GM23338 (cell line): ENCODE data around the gene ARPP21. TPM values are rescaled to one million over a fixed set of nuclear protein-coding genes. Genes with fewer than 3 reads are reported as not detected.

Source experiments
- ATAC-seq: fragments of 200-7000 bp; cut with Tn5 transposase; 3 replicates; pipeline ENCODE4 v1.9.1; 2020
- DNase-seq: peaks from one replicate; pipeline ENCODE4 v3.0.0-alpha.2; 2015; ENCODE audit warnings: low spot score
- H2AFZ ChIP-seq: fragments of 200-600 bp; sonication (generic); 2 replicates; pipeline ENCODE4 v1.8.0; 2016; ENCODE audit warnings: antibody characterized with exemption, mild to moderate bottlenecking, moderate library complexity
- H3F3A ChIP-seq: fragments of 200-600 bp; sonication (generic); replicated peaks from 2 replicates; pipeline ENCODE4 v1.8.0; 2017; ENCODE audit warnings: antibody characterized with exemption, mixed run types, low read depth
- H3K27ac ChIP-seq: fragments of 200-600 bp; sonication (generic); 2 replicates; pipeline ENCODE4 v1.6.1; 2016; ENCODE audit warnings: low read depth
- H3K27me3 ChIP-seq: fragments of 200-600 bp; sonication (generic); 2 replicates; pipeline ENCODE4 v1.8.0; 2016; ENCODE audit warnings: mild to moderate bottlenecking, mixed run types, moderate library complexity; ENCODE audit not compliant: insufficient read depth
- H3K36me3 ChIP-seq: fragments of 200-600 bp; sonication (generic); 2 replicates; pipeline ENCODE4 v1.8.0; 2016; ENCODE audit warnings: mild to moderate bottlenecking; ENCODE audit not compliant: insufficient read depth
- H3K4me1 ChIP-seq: fragments of 200-600 bp; sonication (generic); 2 replicates; pipeline ENCODE4 v1.8.0; 2016; ENCODE audit warnings: mild to moderate bottlenecking, moderate library complexity; ENCODE audit not compliant: insufficient read depth
- H3K4me2 ChIP-seq: fragments of 200-600 bp; sonication (generic); 2 replicates; pipeline ENCODE4 v1.7.1; 2017; ENCODE audit warnings: mixed run types
- H3K4me3 ChIP-seq: fragments of 200-600 bp; sonication (generic); 2 replicates; pipeline ENCODE4 v1.6.1; 2016; ENCODE audit warnings: mixed run types
- H3K79me2 ChIP-seq: fragments of 200-600 bp; sonication (generic); replicated peaks from 2 replicates; pipeline ENCODE4 v1.8.0; 2017; ENCODE audit warnings: mild to moderate bottlenecking; ENCODE audit not compliant: insufficient read depth
- H3K9me2 ChIP-seq: fragments of 200-600 bp; sonication (generic); 2 replicates; pipeline ENCODE4 v1.8.0; 2017; ENCODE audit not compliant: insufficient read depth
- H4K20me1 ChIP-seq: fragments of 200-600 bp; sonication (generic); replicated peaks from 2 replicates; pipeline ENCODE4 v1.8.0; 2017; ENCODE audit warnings: mild to moderate bottlenecking; ENCODE audit not compliant: insufficient read depth
- H3K27ac Mint-ChIP-seq: 2 replicates; pipeline ENCODE4 v1.8.0; 2020; ENCODE audit warnings: inconsistent platforms, mild to moderate bottlenecking, moderate library complexity, mixed read lengths
- H3K27me3 Mint-ChIP-seq: 3 replicates; pipeline ENCODE4 v1.8.0; 2022; ENCODE audit warnings: low read depth, mild to moderate bottlenecking, moderate library complexity, mixed read lengths, inconsistent platforms; ENCODE audit not compliant: insufficient read depth, poor library complexity
- H3K36me3 Mint-ChIP-seq: 3 replicates; pipeline ENCODE4 v1.8.0; 2021; ENCODE audit warnings: low read depth, mild to moderate bottlenecking, inconsistent platforms, moderate library complexity, mixed read lengths
- H3K4me1 Mint-ChIP-seq: 3 replicates; pipeline ENCODE4 v1.8.0; 2020; ENCODE audit warnings: mild to moderate bottlenecking, inconsistent platforms, mixed read lengths
- H3K4me3 Mint-ChIP-seq: 3 replicates; pipeline ENCODE4 v1.8.0; 2021; ENCODE audit warnings: moderate library complexity, mild to moderate bottlenecking, inconsistent platforms, mixed read lengths
- H3K9me3 Mint-ChIP-seq: 3 replicates; pipeline ENCODE4 v1.8.0; 2020; ENCODE audit warnings: moderate library complexity, mild to moderate bottlenecking, inconsistent platforms, mixed read lengths
- CREB1 ChIP-seq: fragments of 250-450 bp; sonication (Bioruptor Pico); IDR thresholded peaks from 2 replicates; pipeline ENCODE4 v1.5.0; 2020; ENCODE audit warnings: low read depth, mild to moderate bottlenecking, moderate library complexity
- EZH2 ChIP-seq: fragments of 200-600 bp; sonication (generic); IDR thresholded peaks from one replicate; pipeline ENCODE4 v1.8.0; 2017; ENCODE audit warnings: antibody characterized with exemption, mild to moderate bottlenecking, low read depth; ENCODE audit not compliant: unreplicated experiment
- EZH2phosphoT487 ChIP-seq: fragments of 200-600 bp; sonication (generic); IDR thresholded peaks from one replicate; pipeline ENCODE4 v1.8.1; 2018; ENCODE audit warnings: antibody characterized with exemption; ENCODE audit not compliant: unreplicated experiment
- JUNB ChIP-seq: IDR thresholded peaks from one replicate; pipeline ENCODE4 v1.6.1; 2016; ENCODE audit warnings: antibody characterized with exemption; ENCODE audit not compliant: unreplicated experiment
- NANOG ChIP-seq: IDR thresholded peaks from 2 replicates; pipeline ENCODE4 v1.6.1; 2016; ENCODE audit warnings: antibody characterized with exemption, borderline replicate concordance
- POLR2AphosphoS5 ChIP-seq: IDR thresholded peaks from 2 replicates; pipeline ENCODE4 v1.6.1; 2016; ENCODE audit warnings: antibody characterized with exemption, low read depth
- STAT1 ChIP-seq: IDR thresholded peaks from one replicate; pipeline ENCODE4 v1.6.1; 2016; ENCODE audit warnings: antibody characterized with exemption; ENCODE audit not compliant: unreplicated experiment
- ZNF114 ChIP-seq: fragments of 250-450 bp; sonication (Bioruptor Pico); IDR thresholded peaks from 2 replicates; pipeline ENCODE4 v1.5.0; 2020; ENCODE audit warnings: mild to moderate bottlenecking, moderate library complexity
- ZNF331 ChIP-seq: fragments of 250-450 bp; sonication (Bioruptor Pico); IDR thresholded peaks from 2 replicates; pipeline ENCODE4 v1.5.0; 2020; ENCODE audit warnings: low read depth, mild to moderate bottlenecking, moderate library complexity
- polyA plus RNA-seq: library from polyadenylated mRNA; unstranded; fragments of >200 nt; fragmentation: Nextera tagmentation; extraction: Ambion mirVana; gene quantifications from 2 replicates; pipeline ENCODE4 v1.2.1, GENCODE V29; 2016
- total RNA-seq: library from RNA; depleted of rRNA; stranded (reverse); fragments of >200 nt; shearing (Covaris generic); gene quantifications from 2 replicates; pipeline ENCODE4 v1.2.3, GENCODE V29; 2014
- TF ChIP-seq, protein P1 (sequence below): fragments of 250-450 bp; sonication (Bioruptor Pico); IDR thresholded peaks from 2 replicates; pipeline ENCODE4 v1.5.0; 2020; ENCODE audit warnings: mild to moderate bottlenecking, moderate library complexity
- TF ChIP-seq, protein P2 (sequence below): IDR thresholded peaks from 2 replicates; pipeline ENCODE4 v1.6.1; 2016; ENCODE audit warnings: antibody characterized with exemption
- TF ChIP-seq, protein P3 (sequence below), 2 experiments: fragments of 200-600 bp in 1 of 2; sonication (generic) in 1 of 2; conservative IDR thresholded peaks; 2 replicates each; pipeline versions ENCODE4 v1.5.1 to v1.6.1; 2016 to 2017; ENCODE audit warnings: antibody characterized with exemption in 2 of 2, low read depth in 2 of 2, mild to moderate bottlenecking in 2 of 2, moderate library complexity in 1 of 2

Gene ARPP21
- total and polyA plus RNA-seq, 2 experiments from 2014 or later, result not detected

DNA sequence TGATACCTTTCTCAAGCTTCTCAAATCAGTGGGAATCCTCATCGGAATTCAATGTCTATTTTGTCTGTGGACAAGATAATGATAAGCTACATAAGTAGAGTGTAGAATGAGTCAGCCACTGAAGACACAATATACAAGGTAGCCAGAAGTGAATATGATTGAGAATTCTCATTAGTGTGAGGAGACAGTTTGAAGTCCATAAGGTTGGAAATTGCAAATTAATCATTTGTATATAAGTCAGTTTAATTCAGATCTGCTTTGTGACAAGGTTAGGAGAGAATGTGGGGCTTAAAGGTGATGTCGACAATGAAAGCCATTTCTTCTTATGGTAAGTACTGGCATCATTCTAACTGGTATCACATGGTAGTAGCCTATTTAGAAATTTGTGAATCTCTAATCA is 4.2 kb downstream of the ARPP21 start (continued):
- TF ChIP-seq, protein P1, sequence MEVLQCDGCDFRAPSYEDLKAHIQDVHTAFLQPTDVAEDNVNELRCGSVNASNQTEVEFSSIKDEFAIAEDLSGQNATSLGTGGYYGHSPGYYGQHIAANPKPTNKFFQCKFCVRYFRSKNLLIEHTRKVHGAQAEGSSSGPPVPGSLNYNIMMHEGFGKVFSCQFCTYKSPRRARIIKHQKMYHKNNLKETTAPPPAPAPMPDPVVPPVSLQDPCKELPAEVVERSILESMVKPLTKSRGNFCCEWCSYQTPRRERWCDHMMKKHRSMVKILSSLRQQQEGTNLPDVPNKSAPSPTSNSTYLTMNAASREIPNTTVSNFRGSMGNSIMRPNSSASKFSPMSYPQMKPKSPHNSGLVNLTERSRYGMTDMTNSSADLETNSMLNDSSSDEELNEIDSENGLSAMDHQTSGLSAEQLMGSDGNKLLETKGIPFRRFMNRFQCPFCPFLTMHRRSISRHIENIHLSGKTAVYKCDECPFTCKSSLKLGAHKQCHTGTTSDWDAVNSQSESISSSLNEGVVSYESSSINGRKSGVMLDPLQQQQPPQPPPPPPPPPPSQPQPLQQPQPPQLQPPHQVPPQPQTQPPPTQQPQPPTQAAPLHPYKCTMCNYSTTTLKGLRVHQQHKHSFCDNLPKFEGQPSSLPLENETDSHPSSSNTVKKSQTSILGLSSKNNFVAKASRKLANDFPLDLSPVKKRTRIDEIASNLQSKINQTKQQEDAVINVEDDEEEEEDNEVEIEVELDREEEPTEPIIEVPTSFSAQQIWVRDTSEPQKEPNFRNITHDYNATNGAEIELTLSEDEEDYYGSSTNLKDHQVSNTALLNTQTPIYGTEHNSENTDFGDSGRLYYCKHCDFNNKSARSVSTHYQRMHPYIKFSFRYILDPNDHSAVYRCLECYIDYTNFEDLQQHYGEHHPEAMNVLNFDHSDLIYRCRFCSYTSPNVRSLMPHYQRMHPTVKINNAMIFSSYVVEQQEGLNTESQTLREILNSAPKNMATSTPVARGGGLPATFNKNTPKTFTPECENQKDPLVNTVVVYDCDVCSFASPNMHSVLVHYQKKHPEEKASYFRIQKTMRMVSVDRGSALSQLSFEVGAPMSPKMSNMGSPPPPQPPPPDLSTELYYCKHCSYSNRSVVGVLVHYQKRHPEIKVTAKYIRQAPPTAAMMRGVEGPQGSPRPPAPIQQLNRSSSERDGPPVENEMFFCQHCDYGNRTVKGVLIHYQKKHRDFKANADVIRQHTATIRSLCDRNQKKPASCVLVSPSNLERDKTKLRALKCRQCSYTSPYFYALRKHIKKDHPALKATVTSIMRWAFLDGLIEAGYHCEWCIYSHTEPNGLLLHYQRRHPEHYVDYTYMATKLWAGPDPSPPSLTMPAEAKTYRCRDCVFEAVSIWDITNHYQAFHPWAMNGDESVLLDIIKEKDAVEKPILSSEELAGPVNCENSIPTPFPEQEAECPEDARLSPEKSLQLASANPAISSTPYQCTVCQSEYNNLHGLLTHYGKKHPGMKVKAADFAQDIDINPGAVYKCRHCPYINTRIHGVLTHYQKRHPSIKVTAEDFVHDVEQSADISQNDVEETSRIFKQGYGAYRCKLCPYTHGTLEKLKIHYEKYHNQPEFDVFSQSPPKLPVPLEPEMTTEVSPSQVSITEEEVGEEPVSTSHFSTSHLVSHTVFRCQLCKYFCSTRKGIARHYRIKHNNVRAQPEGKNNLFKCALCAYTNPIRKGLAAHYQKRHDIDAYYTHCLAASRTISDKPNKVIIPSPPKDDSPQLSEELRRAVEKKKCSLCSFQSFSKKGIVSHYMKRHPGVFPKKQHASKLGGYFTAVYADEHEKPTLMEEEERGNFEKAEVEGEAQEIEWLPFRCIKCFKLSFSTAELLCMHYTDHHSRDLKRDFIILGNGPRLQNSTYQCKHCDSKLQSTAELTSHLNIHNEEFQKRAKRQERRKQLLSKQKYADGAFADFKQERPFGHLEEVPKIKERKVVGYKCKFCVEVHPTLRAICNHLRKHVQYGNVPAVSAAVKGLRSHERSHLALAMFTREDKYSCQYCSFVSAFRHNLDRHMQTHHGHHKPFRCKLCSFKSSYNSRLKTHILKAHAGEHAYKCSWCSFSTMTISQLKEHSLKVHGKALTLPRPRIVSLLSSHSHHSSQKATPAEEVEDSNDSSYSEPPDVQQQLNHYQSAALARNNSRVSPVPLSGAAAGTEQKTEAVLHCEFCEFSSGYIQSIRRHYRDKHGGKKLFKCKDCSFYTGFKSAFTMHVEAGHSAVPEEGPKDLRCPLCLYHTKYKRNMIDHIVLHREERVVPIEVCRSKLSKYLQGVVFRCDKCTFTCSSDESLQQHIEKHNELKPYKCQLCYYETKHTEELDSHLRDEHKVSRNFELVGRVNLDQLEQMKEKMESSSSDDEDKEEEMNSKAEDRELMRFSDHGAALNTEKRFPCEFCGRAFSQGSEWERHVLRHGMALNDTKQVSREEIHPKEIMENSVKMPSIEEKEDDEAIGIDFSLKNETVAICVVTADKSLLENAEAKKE (CRISPR knock-in tag), result no peak
- TF ChIP-seq, protein P2, sequence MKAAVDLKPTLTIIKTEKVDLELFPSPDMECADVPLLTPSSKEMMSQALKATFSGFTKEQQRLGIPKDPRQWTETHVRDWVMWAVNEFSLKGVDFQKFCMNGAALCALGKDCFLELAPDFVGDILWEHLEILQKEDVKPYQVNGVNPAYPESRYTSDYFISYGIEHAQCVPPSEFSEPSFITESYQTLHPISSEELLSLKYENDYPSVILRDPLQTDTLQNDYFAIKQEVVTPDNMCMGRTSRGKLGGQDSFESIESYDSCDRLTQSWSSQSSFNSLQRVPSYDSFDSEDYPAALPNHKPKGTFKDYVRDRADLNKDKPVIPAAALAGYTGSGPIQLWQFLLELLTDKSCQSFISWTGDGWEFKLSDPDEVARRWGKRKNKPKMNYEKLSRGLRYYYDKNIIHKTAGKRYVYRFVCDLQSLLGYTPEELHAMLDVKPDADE, result no peak
- TF ChIP-seq EZH2 (no peak), JUNB (no peak), CREB1 (CRISPR knock-in tag) (no peak)

DNA sequence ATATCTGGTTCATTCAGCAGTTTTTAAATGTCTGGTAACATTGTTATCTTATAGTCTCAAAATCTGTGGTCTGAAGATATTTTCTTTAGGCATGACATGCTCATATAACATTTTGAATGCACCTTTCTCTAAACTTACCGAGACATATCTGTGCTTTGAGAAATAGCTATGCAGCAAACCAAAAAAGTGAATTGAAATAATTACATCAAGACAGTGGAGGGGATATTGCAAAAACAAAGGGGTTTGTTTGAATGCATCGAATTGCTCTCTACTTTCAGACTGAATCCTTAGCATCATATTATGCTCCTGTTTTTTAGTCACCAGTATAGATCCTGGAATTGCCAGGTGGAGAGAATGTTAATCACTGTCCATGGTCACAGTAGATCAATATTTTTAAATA is 5.1 kb downstream of the ARPP21 start:
- H3K4me1 Mint-ChIP-seq, result peaks cover 9% of the 10 kb centered on the region
- TF ChIP-seq CREB1 (CRISPR knock-in tag) (no peak), JUNB (no peak), EZH2 (no peak), NANOG (no peak), EZH2phosphoT487 (no peak), ZNF114 (no peak), ZNF331 (CRISPR knock-in tag) (no peak), STAT1 (no peak), POLR2AphosphoS5 (no peak)
- TF ChIP-seq, protein P3, sequence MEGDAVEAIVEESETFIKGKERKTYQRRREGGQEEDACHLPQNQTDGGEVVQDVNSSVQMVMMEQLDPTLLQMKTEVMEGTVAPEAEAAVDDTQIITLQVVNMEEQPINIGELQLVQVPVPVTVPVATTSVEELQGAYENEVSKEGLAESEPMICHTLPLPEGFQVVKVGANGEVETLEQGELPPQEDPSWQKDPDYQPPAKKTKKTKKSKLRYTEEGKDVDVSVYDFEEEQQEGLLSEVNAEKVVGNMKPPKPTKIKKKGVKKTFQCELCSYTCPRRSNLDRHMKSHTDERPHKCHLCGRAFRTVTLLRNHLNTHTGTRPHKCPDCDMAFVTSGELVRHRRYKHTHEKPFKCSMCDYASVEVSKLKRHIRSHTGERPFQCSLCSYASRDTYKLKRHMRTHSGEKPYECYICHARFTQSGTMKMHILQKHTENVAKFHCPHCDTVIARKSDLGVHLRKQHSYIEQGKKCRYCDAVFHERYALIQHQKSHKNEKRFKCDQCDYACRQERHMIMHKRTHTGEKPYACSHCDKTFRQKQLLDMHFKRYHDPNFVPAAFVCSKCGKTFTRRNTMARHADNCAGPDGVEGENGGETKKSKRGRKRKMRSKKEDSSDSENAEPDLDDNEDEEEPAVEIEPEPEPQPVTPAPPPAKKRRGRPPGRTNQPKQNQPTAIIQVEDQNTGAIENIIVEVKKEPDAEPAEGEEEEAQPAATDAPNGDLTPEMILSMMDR (conservative IDR thresholded peaks at IDR 0.05; ENCODE audit: low read depth in 2 of 2), result no peak
- TF ChIP-seq, protein P2, result no peak

More for the DNA sequence above, 5.1 kb downstream of the ARPP21 start:
- Histone ChIP-seq H4K20me1 (no peaks in the 10 kb centered on the region; the same call in 1 of the 2 replicates), H3K4me1 (0 out of 2 replicates have a peak, but pooled peaks cover 3% of the 10 kb centered on the region), H3K79me2 (no peaks in the 10 kb centered on the region), H3K27ac (no peak overlapping the region), H3K36me3 (no peaks in the 10 kb centered on the region), H3K9me2 (no peaks in the 10 kb centered on the region), H3K27me3 (peaks cover 30% of the 10 kb centered on the region), H3K4me3 (no peak overlapping the region), H3K4me2 (no peak overlapping the region), H3F3A (no peaks in the 10 kb centered on the region), H2AFZ (no peak overlapping the region)
- no peak for ATAC-seq
- Mint-ChIP-seq H3K36me3 (no peaks in the 10 kb centered on the region), H3K27me3 (peaks cover 20% of the 10 kb centered on the region), H3K4me3 (no peak overlapping the region), H3K27ac (no peak overlapping the region), H3K9me3 (no peaks in the 10 kb centered on the region; the same call in 2 of the 3 replicates)
- no peak for DNase-seq
